Common myeloid progenitor, CD34-positive (primary cell): ENCODE results near the gene TBRG1.

Source experiments
- CTCF ChIA-PET: fragments of 350-600 bp; sonication (Branson Sonifier 250); formaldehyde crosslinking; loops from one replicate; lab custom pipeline; 2021; ENCODE audit warnings: antibody characterized with exemption; lab: Charles Lee
- POLR2A ChIA-PET: fragments of 350-600 bp; sonication (Branson Sonifier 250); formaldehyde crosslinking; loops from one replicate; lab custom pipeline; 2021; ENCODE audit warnings: antibody characterized with exemption; lab: Charles Lee
- DNase-seq, 3 donors: peaks; one replicate each; pipeline versions ENCODE4 v3.0.0 to v3.0.0-alpha.2; 2013
- H3K27ac ChIP-seq, 2 experiments: 1 replicate in 1 of 2; 2 replicates in 1 of 2; pipeline ENCODE4 v1.7.0; 2013; ENCODE audit warnings: inconsistent platforms in 2 of 2, low read length in 2 of 2, mild to moderate bottlenecking in 2 of 2, low read depth in 1 of 2, moderate library complexity in 1 of 2; ENCODE audit not compliant: severe bottlenecking in 2 of 2, insufficient read depth in 1 of 2, poor library complexity in 1 of 2
- H3K27me3 ChIP-seq, 5 experiments: replicated peaks in 2 of 5; 1 replicate in 3 of 5; 2 replicates in 2 of 5; pipeline versions ENCODE4 v1.6.1 to v1.7.0; 2013; ENCODE audit warnings: low read length in 4 of 5, mild to moderate bottlenecking in 2 of 5, moderate library complexity in 2 of 5, inconsistent platforms in 1 of 5; ENCODE audit not compliant: insufficient read depth in 5 of 5, control insufficient read depth in 4 of 5
- H3K36me3 ChIP-seq, 4 experiments: 1 replicate in 2 of 4; 2 replicates in 2 of 4; pipeline versions ENCODE4 v1.6.1 to v1.7.0; 2013; ENCODE audit warnings: low read length in 3 of 4, control low read depth in 1 of 4, mild to moderate bottlenecking in 1 of 4; ENCODE audit not compliant: control insufficient read depth in 4 of 4, insufficient read depth in 4 of 4
- H3K4me1 ChIP-seq, 4 experiments: 1 replicate in 3 of 4; 2 replicates in 1 of 4; pipeline versions ENCODE4 v1.6.1 to v1.7.1; 2013; ENCODE audit warnings: low read length in 3 of 4, mild to moderate bottlenecking in 3 of 4, control low read depth in 1 of 4, inconsistent platforms in 1 of 4, moderate library complexity in 1 of 4; ENCODE audit not compliant: control insufficient read depth in 4 of 4, insufficient read depth in 4 of 4; ENCODE audit errors: control extremely low read depth in 1 of 4
- H3K4me3 ChIP-seq, 7 experiments: 1 replicate in 4 of 7; 2 replicates in 3 of 7; pipeline versions ENCODE4 v1.5.1 to v1.7.0; 2013; ENCODE audit warnings: mild to moderate bottlenecking in 7 of 7, low read length in 6 of 7, moderate library complexity in 6 of 7, inconsistent platforms in 2 of 7, low read depth in 2 of 7, control low read depth in 1 of 7; ENCODE audit not compliant: insufficient read depth in 4 of 7, control insufficient read depth in 1 of 7; ENCODE audit errors: extremely low read depth in 1 of 7
- H3K9me3 ChIP-seq, 5 experiments: 1 replicate in 4 of 5; 2 replicates in 1 of 5; pipeline versions ENCODE4 v1.6.1 to v1.7.1; 2013; ENCODE audit warnings: low read length in 4 of 5, mild to moderate bottlenecking in 2 of 5, inconsistent platforms in 1 of 5, low read depth in 1 of 5, moderate library complexity in 1 of 5; ENCODE audit not compliant: control insufficient read depth in 4 of 5, insufficient read depth in 2 of 5; ENCODE audit errors: control extremely low read depth in 1 of 5
- WGBS: methylation state at CpG from one replicate; pipeline ENCODE4 v1.1.5; 2013; ENCODE audit not compliant: insufficient coverage; 5-methylcytosine and 5-hydroxymethylcytosine counted together

TBRG1 gene

DNA sequence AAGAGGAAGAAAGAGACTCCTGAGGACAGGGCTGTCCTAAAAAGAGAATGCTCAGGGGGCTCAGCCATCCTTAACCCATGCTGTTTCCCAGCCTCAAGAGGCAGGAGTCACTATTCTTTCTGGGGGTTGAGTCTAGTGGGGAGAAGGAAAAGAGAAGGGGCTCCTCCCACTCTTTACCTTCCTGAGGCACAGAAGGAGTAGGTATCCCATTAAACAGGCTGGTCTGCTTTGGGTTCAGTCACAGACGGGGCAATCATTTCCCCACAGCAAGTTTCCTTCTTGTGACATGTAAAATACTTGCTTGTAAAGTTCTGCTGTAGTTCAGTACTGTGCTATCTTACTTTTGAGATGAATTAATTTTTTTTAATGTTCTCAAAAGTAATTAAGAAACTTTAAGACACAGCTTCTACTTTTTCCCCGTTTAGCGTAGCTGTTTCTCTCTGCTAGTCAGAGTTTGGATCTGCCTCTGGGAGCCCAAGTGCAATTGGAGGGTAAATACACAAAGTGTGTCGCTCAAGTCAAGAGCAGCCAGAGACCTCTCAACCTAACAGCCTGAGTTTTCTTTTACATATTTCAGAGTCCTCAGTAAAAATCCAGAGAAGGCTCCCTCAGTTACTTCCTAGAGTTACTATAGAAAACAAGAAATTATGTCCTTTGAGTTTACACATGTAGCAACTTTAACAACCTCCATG is 37.8 kb upstream of the TBRG1 start:
- H3K9me3 ChIP-seq = no peaks in the 10 kb centered on the region
- no peak for DNase-seq
- H3K4me1 ChIP-seq = no peaks in the 10 kb centered on the region
- POLR2A ChIA-PET = no interaction called here
- H3K4me3 ChIP-seq = no peak overlapping the region
- H3K27me3 ChIP-seq = peaks cover 0 to 2% (median 0%) of the 10 kb centered on the region in 5 experiments
- 86% methylated on average over 3 of the region's 4 CpGs for whole genome bisulfite sequencing
- no peak overlapping the region for H3K27ac ChIP-seq
- CTCF ChIA-PET = interaction anchor here (0.9 to 5.9 kb wide), 10 partner anchors 8 to 518 kb away, joined by 3 to 57 read pairs (median 3); partner anchors contain the start of gene VWA5A
- no peaks in the 10 kb centered on the region for H3K36me3 ChIP-seq

DNA sequence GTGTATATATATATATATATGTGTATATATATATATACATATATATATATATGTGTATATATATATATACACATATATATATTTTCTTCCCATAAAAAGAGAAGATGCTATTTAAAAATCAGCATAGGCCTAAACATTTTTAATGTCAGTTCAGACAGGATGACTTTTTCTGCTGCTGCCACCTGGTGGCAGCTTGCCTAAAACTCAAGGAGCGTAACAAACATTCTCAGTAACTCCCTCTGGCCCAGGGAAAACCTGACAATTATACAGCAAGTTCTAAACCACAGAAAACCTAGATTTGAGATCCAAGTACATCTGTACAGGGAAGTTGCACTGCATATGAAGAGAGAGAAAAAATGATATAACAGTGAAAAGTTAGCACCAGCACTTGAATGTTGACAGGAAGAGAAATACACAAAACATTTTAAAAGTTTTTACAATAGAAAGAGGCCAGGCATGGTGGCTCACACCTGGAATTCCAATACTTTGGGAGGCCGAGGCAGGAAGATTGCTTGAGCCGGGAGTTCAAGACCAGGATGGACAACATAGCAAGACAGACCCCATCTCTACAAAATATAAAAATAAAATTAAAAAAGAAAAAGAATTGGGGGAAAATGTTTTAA is 36.3 kb upstream of the TBRG1 start:
- ChIA-PET POLR2A (interaction anchor here (0.7 kb wide), 1 partner anchor 9 kb away, joined by 3 read pairs; no protein-coding TSS in a partner anchor), CTCF (interaction anchor here (1.0 to 5.9 kb wide), 8 partner anchors 9 to 515 kb away, joined by 3 to 57 read pairs (median 4); no protein-coding TSS in a partner anchor)
- Histone ChIP-seq H3K4me1 (no peaks in the 10 kb centered on the region), H3K27me3 (peaks cover 0 to 2% (median 0%) of the 10 kb centered on the region in 5 experiments), H3K27ac (no peak overlapping the region), H3K4me3 (no peak overlapping the region), H3K9me3 (no peaks in the 10 kb centered on the region), H3K36me3 (no peaks in the 10 kb centered on the region)
- DNase-seq = peak; percentile 58 to 79 (median 69)
- 0% methylated on average over 1 of the region's 3 CpGs for WGBS

DNA sequence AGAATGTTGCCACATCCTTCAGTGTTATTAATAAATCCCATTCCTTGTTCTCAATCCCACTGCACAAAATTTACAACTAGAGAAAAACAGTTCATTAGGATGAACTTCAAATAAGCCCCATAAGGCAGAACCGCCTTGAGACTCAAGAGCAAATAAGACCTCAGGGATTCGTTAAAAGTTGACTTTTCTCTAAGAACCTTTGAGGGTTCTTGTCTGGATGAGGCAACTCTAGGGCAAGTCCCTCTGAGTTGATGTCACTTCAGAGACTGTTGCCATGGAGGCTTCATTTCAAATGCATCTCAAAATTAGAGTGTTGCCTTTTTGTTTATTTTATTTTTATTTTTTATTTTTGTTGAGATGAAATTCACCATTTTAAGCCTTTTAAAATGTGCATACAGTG is 31.2 kb upstream of the TBRG1 start:
- H3K9me3 ChIP-seq = no peaks in the 10 kb centered on the region
- no peak overlapping the region for H3K4me3 ChIP-seq
- POLR2A ChIA-PET = no interaction called here
- H3K27ac ChIP-seq = no peak overlapping the region
- CTCF ChIA-PET = no interaction called here
- H3K36me3 ChIP-seq = no peaks in the 10 kb centered on the region
- DNase-seq = no peak
- H3K4me1 ChIP-seq = no peaks in the 10 kb centered on the region
- WGBS = 86% methylated on average over 2 of the region's 2 CpGs
- H3K27me3 ChIP-seq = peaks cover 0 to 4% (median 0%) of the 10 kb centered on the region in 5 experiments

DNA sequence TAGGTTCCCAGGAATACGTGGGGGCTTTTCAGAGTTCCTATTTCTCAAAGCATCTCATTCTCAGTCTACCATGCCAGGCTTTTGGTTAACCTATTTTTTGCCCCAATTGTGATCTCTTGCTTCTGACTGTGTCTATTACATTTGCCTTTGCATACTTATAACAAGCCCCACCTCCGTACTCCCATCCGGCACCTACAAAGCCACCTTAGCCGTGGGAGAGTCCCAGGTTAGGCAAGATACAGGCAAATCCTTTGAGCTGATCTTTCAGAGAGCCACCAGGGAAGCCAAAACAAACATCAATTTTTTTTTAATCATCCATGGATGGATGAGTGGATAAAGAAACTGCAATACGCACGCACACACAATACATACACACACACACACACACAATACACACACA is 30.0 kb upstream of the TBRG1 start:
- Histone ChIP-seq H3K4me3 (no peak overlapping the region), H3K27ac (no peak overlapping the region), H3K36me3 (no peaks in the 10 kb centered on the region), H3K9me3 (no peaks in the 10 kb centered on the region), H3K27me3 (peaks cover 0 to 4% (median 0%) of the 10 kb centered on the region in 5 experiments), H3K4me1 (no peaks in the 10 kb centered on the region)
- ChIA-PET CTCF (no interaction called here), POLR2A (interaction anchor here (0.7 kb wide), 1 partner anchor 16 kb away, joined by 4 read pairs; no protein-coding TSS in a partner anchor)
- no peak for DNase-seq
- 100% methylated on average over 1 of the region's 6 CpGs for WGBS

DNA sequence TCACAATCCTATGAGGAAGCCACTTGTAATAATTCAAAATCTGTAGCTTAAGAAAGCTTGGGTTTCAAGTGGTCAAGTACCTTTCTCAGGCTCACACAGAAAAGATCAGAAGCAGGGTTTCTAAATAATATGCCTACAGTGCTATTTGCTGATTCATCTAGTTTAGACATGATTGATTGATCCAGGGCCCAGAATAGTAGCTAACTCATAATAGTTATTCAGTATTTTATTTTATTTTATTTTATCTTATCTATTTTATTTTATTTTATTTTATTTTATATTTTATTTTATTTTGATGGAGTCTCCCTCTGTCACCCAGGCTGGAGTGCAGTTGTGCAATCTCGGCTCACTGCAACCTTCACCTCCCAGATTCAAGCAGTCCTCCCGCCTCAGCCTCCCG is 27.4 kb upstream of the TBRG1 start:
- Histone ChIP-seq H3K9me3 (no peaks in the 10 kb centered on the region), H3K27ac (no peak overlapping the region), H3K27me3 (peaks cover 0 to 4% (median 0%) of the 10 kb centered on the region in 5 experiments), H3K4me1 (no peaks in the 10 kb centered on the region), H3K4me3 (no peak overlapping the region), H3K36me3 (no peaks in the 10 kb centered on the region)
- ChIA-PET POLR2A (no interaction called here), CTCF (interaction anchor here (0.9 to 1.8 kb wide), 3 partner anchors 10 to 360 kb away, joined by 3 to 9 read pairs (median 3); no protein-coding TSS in a partner anchor)
- WGBS = 100% methylated on average over 1 of the region's 3 CpGs
- DNase-seq = no peak

DNA sequence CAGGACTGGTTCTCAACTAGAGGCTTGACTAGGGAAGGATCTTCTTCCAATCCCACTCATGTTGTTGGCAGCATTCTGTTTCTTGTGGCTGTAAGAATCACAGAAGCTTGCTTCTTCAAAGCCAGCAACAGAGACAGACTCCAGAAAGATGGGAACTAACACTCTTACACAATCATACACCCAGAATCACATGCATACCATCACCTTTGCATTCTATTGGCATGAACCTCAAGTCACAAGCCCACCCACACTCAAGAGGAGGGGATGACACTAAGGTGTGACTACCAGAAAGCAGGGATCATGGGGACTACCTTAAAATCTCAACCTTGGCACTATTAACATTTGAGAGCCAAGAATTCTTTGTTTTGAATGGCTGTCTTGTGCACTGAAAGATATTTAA is 25.0 kb upstream of the TBRG1 start:
- Histone ChIP-seq H3K27me3 (peaks cover 0 to 3% (median 0%) of the 10 kb centered on the region in 5 experiments), H3K4me1 (no peaks in the 10 kb centered on the region), H3K9me3 (no peaks in the 10 kb centered on the region), H3K4me3 (no peak overlapping the region), H3K27ac (no peak overlapping the region), H3K36me3 (no peaks in the 10 kb centered on the region)
- ChIA-PET CTCF (interaction anchor here (1.2 kb wide), 1 partner anchor 182 kb away, joined by 3 read pairs; no protein-coding TSS in a partner anchor), POLR2A (no interaction called here)
- no peak for DNase-seq
